ENCODE measurements around the gene CTH.
A peak's percentile ranks its signal among the peaks of the same experiment; 100 is the strongest.

GRCh38 chr1:70410604-70411359 is at the start of gene CTH:
- TF ChIP-seq POLR2A (IDR thresholded peaks at IDR 0.05) (peak; percentile 85 to 99), CTCF (IDR thresholded peaks at IDR 0.05) (peak in 1 of 6 experiments; percentile 15)

Measured in adrenal gland (tissue), 5 donors.